PC-9 (cell line): ENCODE data around the gene SON.

Source experiments
- EZH2 ChIP-seq: fragments of 200-600 bp; sonication (generic); IDR thresholded peaks from 2 replicates; pipeline ENCODE4 v1.8.0; 2017; ENCODE audit warnings: antibody characterized with exemption, low read depth
- TF ChIP-seq, protein P1 (sequence below): fragments of 200-600 bp; sonication (generic); conservative IDR thresholded peaks from 2 replicates; pipeline ENCODE4 v1.6.1; 2017; ENCODE audit warnings: mixed run types, antibody characterized with exemption, mild to moderate bottlenecking, moderate library complexity

DNA sequence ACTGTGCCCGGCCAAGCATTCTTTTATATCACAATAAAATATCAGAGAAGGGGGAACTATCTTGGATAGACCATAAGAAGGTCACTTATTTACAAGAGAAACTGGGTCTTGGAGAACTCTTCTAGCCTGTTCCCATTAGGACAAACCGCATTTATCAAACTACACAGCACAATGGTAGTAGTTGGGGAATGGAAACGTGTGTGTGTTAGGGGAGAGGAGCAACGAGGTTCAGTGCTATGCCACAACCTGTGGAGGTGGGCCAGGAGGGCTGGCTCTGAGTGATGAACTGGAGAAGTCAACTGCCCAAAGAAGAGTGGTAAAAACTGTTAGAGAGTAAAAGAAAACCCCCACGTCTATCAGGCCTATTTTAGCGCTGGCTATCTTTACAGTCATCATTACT, 44.1 kb downstream of the SON start:
- TF ChIP-seq, protein P1, sequence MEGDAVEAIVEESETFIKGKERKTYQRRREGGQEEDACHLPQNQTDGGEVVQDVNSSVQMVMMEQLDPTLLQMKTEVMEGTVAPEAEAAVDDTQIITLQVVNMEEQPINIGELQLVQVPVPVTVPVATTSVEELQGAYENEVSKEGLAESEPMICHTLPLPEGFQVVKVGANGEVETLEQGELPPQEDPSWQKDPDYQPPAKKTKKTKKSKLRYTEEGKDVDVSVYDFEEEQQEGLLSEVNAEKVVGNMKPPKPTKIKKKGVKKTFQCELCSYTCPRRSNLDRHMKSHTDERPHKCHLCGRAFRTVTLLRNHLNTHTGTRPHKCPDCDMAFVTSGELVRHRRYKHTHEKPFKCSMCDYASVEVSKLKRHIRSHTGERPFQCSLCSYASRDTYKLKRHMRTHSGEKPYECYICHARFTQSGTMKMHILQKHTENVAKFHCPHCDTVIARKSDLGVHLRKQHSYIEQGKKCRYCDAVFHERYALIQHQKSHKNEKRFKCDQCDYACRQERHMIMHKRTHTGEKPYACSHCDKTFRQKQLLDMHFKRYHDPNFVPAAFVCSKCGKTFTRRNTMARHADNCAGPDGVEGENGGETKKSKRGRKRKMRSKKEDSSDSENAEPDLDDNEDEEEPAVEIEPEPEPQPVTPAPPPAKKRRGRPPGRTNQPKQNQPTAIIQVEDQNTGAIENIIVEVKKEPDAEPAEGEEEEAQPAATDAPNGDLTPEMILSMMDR, result no peak
- TF ChIP-seq EZH2, result no peak
